GM19395 (cell line): ENCODE measurements around the gene KCNG3.
"Not testable (repeated sequence)": the region's sequence is repeated elsewhere in the genome, so short reads cannot be mapped to it uniquely, and the experiment has no call there.

Experiments
- ATAC-seq: cut with Tn5 transposase; IDR thresholded peaks from one replicate; pipeline ENCODE4 v1.9.1; 2021; ENCODE audit warnings: mild to moderate bottlenecking, moderate library complexity; ENCODE audit not compliant: unreplicated experiment

The KCNG3 gene

GRCh38 chr2:42435628-42436027 is 58.2 kb downstream of the KCNG3 start:
- no peak for ATAC-seq

- no peak for ATAC-seq
Observed at GRCh38 chr2:42430188-42430587, 63.6 kb downstream of the KCNG3 start.

- ATAC-seq, result no peak
Observed at GRCh38 chr2:42429352-42429751, 64.4 kb downstream of the KCNG3 start.

DNA sequence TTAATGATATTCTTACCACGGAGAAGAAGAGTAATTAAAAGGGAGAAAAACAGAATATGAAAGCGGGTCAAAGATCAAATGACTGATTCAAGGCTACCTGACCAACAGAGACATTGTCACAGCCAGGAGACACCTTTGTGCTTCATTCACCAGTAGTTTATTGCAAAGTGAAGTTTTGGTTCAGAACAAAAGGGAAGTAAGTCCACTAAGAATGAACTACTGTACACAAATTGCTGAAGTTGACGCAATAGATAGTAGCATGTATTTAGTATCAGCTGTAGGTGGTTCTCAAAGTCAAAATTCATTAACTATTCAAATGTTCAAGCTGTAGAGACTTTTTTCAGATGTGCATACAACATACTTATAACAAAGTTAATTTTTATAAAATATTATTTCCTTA is 68.1 kb downstream of the KCNG3 start:
- no peak for ATAC-seq

DNA sequence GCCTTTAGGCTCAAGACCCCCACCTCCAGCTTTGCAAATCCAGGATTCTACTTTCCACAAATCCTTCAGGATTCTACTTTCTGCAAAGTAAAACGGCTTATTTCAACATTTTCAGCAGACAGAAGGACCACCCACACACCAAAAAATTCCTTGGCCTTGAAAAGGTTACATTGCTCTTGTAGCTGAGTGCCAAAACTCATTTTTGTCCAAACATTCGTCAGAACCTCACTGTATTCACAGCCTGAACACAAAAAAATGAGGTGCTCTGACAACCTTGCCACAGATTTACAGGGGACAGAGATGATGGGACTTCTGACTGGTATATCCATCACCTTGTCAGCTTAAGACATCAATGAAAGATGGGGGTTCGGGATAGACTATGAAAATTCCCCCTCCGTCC is 69.7 kb downstream of the KCNG3 start:
- no peak for ATAC-seq

DNA sequence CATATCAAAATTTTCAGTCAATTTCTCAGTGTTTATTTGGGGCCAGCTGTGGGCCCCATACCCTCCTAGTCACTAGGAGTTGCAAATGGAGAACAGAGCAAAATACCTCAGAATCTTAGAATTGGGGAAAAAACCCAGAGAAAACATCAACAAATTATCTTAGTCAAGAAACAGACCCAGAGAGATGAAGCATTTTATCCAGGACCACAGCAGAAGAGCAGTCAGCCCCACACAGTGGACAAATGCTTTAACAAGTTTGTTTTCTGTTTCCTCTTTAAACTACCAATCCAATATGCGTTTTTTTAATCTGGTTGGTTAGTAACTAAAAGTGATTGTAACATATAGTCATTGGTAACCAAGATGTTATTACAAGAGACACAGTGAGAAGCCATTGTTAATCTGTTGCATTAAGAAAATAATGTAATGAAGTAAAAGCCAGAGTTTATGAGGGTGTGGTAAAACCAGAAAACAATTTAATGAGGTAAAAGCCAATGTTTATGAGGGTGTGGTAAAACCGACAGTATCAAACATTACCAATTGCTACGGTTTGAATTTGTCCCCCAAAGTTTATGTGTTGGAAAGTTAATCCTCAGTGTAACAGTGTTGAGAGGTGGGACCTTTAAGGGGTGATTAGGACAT is 72.1 kb downstream of the KCNG3 start:
- no peak for ATAC-seq

GRCh38 chr2:42421157-42421485 is 72.7 kb downstream of the KCNG3 start:
- ATAC-seq, result no peak

GRCh38 chr2:42414648-42415047 is 79.1 kb downstream of the KCNG3 start:
- no peak for ATAC-seq

- no peak for ATAC-seq
Observed at GRCh38 chr2:42414158-42414557, 79.6 kb downstream of the KCNG3 start.

- ATAC-seq, result no peak
Observed at GRCh38 chr2:42410742-42411514, 82.9 kb downstream of the KCNG3 start.

DNA sequence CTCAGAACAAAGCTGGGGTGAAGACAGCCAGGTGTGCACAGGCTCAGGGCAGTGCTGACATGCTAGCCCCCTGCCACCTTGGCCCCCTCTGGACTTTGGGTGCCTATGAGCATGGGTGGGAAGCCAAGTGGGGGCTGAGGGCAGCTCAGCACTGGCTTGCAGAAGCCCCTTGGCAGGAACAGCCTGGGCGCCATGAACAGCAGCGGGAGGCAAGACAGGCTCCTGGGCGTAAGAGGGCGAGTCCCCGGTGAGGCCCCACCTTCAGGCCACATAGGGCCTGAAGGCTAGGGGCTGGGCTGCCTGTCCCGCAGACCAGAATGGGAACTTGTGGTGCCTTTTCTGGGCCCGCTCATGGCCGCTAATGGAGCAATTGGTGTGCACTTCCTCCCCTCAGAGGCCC is 85.8 kb downstream of the KCNG3 start:
- ATAC-seq, result no peak

DNA sequence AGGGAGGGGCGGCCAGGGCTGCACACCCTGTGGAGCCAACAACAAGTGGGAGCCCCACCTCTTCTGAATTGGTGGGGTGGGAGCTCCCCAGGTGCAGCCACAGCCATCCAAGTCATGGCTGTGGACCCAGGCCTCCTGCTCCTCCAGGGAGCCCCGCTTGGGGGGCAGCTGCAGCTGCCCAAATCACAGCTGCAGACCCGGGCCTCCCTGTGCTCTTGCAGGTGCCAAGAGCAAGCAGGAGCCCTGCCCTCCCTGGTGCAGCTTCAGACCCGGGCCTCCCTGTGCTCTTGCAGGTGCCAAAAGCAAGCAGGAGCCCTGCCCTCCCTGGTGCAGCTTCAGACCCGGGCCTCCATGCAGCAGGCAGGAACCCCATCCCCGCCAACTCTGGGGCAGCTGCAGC is 86.3 kb downstream of the KCNG3 start:
- no peak for ATAC-seq

- no peak for ATAC-seq
Observed at GRCh38 chr2:42404676-42405075, 89.1 kb downstream of the KCNG3 start.

DNA sequence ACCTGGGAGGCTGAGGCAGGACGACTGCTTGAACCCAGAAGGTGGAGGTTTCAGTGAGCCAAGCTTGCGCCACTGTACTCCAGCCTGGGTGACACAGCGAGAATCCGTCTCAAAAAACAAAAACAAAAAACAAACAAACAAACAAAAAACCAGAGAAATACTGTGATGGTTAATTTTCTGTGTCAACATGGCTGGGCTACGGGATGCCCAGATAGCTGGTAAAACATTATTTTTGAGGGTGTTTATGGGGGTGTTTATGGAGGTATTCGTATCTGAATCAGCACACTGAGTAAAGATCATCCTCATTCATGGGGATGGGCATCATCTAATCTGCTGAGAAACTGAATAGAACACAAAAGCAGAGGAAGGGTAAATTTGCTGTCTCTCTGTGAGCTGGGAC is 92.0 kb downstream of the KCNG3 start:
- ATAC-seq, result no peak

DNA sequence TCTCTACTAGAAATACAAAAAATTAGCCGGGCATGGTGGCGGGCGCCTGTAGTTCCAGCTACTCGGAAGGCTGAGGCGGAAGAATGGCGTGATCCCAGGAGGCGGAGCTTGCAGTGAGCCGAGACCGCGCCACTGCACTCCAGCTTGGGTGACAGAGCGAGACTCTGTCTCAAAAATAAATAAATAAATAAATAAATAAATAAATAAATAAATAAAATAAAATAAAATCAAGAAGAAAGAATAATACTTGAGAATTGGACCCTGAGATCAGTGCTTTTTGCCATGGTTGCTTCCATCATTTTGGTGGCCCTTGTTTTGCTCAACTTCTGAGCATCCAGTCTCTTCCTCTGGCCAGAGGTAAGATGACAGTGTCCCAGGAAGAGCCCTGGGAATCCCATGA is 95.7 kb downstream of the KCNG3 start:
- not testable (repeated sequence) for ATAC-seq

DNA sequence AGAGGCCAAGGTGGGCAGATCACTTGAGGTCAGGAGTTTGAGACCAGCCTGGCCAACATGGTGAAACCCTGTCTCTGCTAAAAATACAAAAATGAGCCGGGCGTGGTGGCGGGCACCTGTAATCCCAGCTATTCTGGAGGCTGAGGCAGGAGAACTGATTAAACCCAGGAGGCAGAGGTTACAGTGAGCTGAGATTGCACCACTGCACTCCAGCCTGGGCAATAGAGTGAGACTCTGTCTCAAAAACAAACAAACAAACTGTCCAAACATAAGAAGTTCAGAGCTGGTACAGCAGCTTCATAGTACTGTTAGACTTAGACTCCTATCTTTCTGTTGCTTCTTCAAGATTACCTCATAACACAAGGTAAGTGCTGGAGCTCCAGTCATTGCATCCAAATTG is 100.5 kb downstream of the KCNG3 start:
- ATAC-seq, result not testable (repeated sequence)

- ATAC-seq, result no peak
Observed at GRCh38 chr2:42392191-42392590, 101.6 kb downstream of the KCNG3 start.
